Embryonic facial prominence (tissue), 1 donor: ENCODE measurements around the gene PDGFB.

ENCODE experiments used
- DNase-seq: peaks from one replicate; pipeline ENCODE4 v3.0.0-alpha.2; 2016; ENCODE audit errors: extremely low spot score

PDGFB gene

GRCh38 chr22:39240831-39241793, 3.7 kb downstream of the PDGFB start:
- no peak for DNase-seq

GRCh38 chr22:39239561-39240423, 5.0 kb downstream of the PDGFB start:
- no peak for DNase-seq

GRCh38 chr22:39238966-39239505, 5.7 kb downstream of the PDGFB start:
- DNase-seq = no peak

GRCh38 chr22:39238561-39238960, 6.2 kb downstream of the PDGFB start:
- DNase-seq = no peak

GRCh38 chr22:39238101-39238466, 6.7 kb downstream of the PDGFB start:
- no peak for DNase-seq

GRCh38 chr22:39237318-39238100, 7.3 kb downstream of the PDGFB start:
- DNase-seq = no peak

- DNase-seq = no peak
These were observed 8.2 kb downstream of the PDGFB start for GRCh38 chr22:39236321-39237317.

- no peak for DNase-seq
These were observed 9.7 kb downstream of the PDGFB start for GRCh38 chr22:39234867-39235687.

GRCh38 chr22:39234472-39234787, 10.4 kb downstream of the PDGFB start:
- no peak for DNase-seq

- no peak for DNase-seq
These were observed 10.9 kb downstream of the PDGFB start for GRCh38 chr22:39233710-39234471.

- no peak for DNase-seq
These were observed 11.7 kb downstream of the PDGFB start for GRCh38 chr22:39232806-39233709.

GRCh38 chr22:39232246-39232645, 12.5 kb downstream of the PDGFB start:
- no peak for DNase-seq

- DNase-seq = no peak
These were observed 13.4 kb downstream of the PDGFB start for GRCh38 chr22:39231197-39231950.

- DNase-seq = no peak
These were observed 14.3 kb downstream of the PDGFB start for GRCh38 chr22:39230261-39231196.

GRCh38 chr22:39229688-39230260, 15.0 kb downstream of the PDGFB start:
- DNase-seq = no peak

- DNase-seq = no peak
These were observed 15.7 kb downstream of the PDGFB start for GRCh38 chr22:39229075-39229474.
